HL-60 (cell line): Measurements from ENCODE around the gene CTXN1.

Source experiments
- DNase-seq, 2 experiments: peaks; one replicate each; pipeline ENCODE4 v3.0.0-alpha.2; 2010 to 2020; ENCODE audit warnings: low read depth in 1 of 2, low spot score in 1 of 2
- H3K27ac ChIP-seq: fragments of 250-450 bp; sonication (Bioruptor Pico); replicated peaks from 2 replicates; pipeline ENCODE4 v1.5.1; 2020; ENCODE audit warnings: mild to moderate bottlenecking, moderate library complexity
- H3K27me3 ChIP-seq: fragments of 250-450 bp; sonication (Bioruptor Pico); 2 replicates; pipeline ENCODE4 v1.5.1; 2021; ENCODE audit warnings: mild to moderate bottlenecking, moderate library complexity; ENCODE audit not compliant: insufficient read depth, poor library complexity, severe bottlenecking
- H3K4me3 ChIP-seq: replicated peaks from 2 replicates; pipeline ENCODE4 v1.5.1; 2011; ENCODE audit warnings: mild to moderate bottlenecking, control low read depth, low read length; ENCODE audit not compliant: insufficient read depth
- GABPA ChIP-seq: IDR thresholded peaks from 2 replicates; pipeline ENCODE4 v1.6.1; 2012; ENCODE audit warnings: low read depth
- POLR2AphosphoS5 ChIP-seq: IDR thresholded peaks from 2 replicates; pipeline ENCODE4 v1.6.1; 2012; ENCODE audit warnings: low read depth
- SPI1 ChIP-seq: IDR thresholded peaks from 2 replicates; pipeline ENCODE4 v1.6.1; 2012; ENCODE audit warnings: low read depth, mild to moderate bottlenecking, borderline replicate concordance
- TF ChIP-seq, protein P1 (sequence below): IDR thresholded peaks from 2 replicates; pipeline ENCODE4 v1.6.1; 2012; ENCODE audit warnings: low read depth; ENCODE audit not compliant: insufficient replicate concordance
- TF ChIP-seq, protein P2 (sequence below): IDR thresholded peaks from one replicate; pipeline ENCODE4 v1.5.1; 2011; ENCODE audit warnings: low read length, control low read depth, inconsistent platforms; ENCODE audit not compliant: insufficient read depth

Gene CTXN1

DNA sequence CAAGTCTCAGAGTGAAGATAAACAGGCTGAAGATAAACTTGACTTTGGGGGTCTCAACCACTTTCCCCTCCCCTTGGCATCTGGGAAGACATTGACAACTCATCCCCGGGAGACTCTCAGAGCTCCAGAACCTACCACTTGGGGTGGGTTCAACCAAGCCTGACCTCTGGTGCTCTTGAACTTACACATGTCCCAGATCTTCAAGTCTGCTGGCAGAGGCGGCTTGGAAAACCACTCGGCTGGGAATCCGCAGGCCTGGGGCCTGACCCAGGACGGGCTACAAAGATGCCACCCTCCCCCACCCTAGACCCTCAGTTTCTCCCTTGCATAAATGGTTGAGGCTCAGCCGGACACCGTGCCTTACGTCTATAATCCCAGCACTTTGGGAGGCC is 37.1 kb downstream of the CTXN1 start:
- Histone ChIP-seq H3K27me3 (peaks cover 21% of the 10 kb centered on the region), H3K27ac (no peak overlapping the region), H3K4me3 (no peak overlapping the region)
- DNase-seq, result no peak
- TF ChIP-seq POLR2AphosphoS5, result no peak
- TF ChIP-seq, protein P1, sequence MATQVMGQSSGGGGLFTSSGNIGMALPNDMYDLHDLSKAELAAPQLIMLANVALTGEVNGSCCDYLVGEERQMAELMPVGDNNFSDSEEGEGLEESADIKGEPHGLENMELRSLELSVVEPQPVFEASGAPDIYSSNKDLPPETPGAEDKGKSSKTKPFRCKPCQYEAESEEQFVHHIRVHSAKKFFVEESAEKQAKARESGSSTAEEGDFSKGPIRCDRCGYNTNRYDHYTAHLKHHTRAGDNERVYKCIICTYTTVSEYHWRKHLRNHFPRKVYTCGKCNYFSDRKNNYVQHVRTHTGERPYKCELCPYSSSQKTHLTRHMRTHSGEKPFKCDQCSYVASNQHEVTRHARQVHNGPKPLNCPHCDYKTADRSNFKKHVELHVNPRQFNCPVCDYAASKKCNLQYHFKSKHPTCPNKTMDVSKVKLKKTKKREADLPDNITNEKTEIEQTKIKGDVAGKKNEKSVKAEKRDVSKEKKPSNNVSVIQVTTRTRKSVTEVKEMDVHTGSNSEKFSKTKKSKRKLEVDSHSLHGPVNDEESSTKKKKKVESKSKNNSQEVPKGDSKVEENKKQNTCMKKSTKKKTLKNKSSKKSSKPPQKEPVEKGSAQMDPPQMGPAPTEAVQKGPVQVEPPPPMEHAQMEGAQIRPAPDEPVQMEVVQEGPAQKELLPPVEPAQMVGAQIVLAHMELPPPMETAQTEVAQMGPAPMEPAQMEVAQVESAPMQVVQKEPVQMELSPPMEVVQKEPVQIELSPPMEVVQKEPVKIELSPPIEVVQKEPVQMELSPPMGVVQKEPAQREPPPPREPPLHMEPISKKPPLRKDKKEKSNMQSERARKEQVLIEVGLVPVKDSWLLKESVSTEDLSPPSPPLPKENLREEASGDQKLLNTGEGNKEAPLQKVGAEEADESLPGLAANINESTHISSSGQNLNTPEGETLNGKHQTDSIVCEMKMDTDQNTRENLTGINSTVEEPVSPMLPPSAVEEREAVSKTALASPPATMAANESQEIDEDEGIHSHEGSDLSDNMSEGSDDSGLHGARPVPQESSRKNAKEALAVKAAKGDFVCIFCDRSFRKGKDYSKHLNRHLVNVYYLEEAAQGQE, result no peak
- TF ChIP-seq, protein P2, sequence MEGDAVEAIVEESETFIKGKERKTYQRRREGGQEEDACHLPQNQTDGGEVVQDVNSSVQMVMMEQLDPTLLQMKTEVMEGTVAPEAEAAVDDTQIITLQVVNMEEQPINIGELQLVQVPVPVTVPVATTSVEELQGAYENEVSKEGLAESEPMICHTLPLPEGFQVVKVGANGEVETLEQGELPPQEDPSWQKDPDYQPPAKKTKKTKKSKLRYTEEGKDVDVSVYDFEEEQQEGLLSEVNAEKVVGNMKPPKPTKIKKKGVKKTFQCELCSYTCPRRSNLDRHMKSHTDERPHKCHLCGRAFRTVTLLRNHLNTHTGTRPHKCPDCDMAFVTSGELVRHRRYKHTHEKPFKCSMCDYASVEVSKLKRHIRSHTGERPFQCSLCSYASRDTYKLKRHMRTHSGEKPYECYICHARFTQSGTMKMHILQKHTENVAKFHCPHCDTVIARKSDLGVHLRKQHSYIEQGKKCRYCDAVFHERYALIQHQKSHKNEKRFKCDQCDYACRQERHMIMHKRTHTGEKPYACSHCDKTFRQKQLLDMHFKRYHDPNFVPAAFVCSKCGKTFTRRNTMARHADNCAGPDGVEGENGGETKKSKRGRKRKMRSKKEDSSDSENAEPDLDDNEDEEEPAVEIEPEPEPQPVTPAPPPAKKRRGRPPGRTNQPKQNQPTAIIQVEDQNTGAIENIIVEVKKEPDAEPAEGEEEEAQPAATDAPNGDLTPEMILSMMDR, result no peak
- TF ChIP-seq SPI1, result no peak
- no peak for TF ChIP-seq GABPA

DNA sequence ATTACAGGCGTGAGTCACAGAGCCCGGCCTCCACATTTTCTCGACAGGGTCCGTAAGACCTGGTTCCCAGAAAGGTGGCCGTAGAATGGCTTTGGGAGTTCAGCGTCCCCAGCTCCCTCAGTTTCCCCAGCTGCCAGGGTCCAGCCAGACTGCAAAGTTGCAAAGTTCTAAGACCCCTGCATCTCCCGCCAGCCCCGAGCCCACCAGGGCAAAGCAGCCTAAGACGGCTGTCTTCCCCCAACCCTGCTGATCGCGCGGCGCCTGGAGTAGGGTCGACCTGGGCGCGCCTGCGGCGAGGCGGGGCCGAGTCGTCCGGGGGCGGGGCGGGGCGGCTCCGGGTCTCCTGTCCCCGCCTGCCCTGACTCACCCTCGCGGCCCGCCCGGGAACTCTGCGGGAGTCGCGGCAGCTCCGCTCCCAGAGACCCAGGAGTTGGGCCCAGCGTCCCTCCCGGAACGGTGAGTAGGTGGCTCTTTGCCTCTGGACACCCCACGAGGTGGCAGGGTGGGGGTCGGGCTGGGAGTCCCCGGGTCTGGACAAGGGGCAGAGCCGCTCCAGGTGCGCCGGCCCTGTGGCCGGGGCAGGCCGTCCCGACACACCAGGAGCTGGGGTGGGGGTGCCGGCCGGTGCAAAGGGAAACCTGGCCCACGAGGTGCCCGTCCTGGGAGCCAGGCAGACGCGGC is 37.6 kb downstream of the CTXN1 start, which contains the start of gene LRRC8E:
Gene LRRC8E (plus strand): TSS at position 366 of the 681 bp plus-strand sequence. CDS start 7,094 bp downstream, outside the sequence.
- TF ChIP-seq GABPA (no peak), SPI1 (no peak), POLR2AphosphoS5 (no peak)
- TF ChIP-seq, protein P2, result no peak
- TF ChIP-seq, protein P1, result no peak
- H3K27ac ChIP-seq, result no peak within 1 kb of the TSS
- no peak for DNase-seq
- H3K4me3 ChIP-seq, result no peak within 1 kb of the TSS
- peaks cover 21% of the 10 kb centered on the region for H3K27me3 ChIP-seq

DNA sequence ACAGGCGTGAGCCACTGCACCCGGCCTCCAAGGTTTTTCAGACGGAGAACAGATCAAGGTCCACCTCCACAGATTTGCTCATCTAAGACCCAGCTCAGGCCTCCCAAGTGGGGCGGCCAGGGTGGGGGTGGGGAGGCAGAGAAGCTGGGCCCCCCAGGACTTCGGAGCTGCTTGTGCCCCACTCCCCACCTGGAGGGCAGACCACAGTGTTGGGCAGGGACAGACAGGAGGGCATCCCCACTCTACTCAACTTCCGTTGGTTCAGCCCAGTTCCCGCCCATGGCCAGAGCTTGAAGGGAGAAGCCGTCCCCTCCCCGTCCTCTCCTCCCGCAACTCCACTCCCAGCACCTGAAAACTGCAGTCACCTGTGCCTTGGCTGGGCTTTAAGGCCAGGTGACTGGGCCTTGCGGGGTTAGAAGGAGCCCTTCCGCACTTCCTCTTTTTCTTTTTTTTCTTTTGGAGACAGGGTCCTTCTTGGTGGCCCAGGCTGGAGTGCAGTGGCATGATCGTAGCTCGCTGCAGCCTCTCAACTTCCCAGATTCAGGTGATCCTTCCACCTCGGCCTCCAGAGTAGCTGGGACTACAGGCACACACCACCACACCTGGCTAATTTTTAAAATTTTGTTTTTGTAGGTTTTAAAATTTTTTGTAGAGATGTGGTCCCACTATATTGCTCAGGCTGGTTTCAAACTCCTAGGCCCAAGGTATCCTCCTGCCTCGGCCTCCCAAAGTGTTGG is 38.4 kb downstream of the CTXN1 start:
- no peak overlapping the region for H3K4me3 ChIP-seq
- TF ChIP-seq, protein P1, result no peak
- TF ChIP-seq POLR2AphosphoS5 (no peak), GABPA (no peak), SPI1 (peak; percentile 95)
- TF ChIP-seq, protein P2, result no peak
- DNase-seq, result no peak
- no peak overlapping the region for H3K27ac ChIP-seq
- peaks cover 21% of the 10 kb centered on the region for H3K27me3 ChIP-seq
